ENCODE data around the gene ARPIN.
A peak's percentile ranks its signal among the peaks of the same experiment; 100 is the strongest.

The ARPIN gene

GRCh38 chr15:89899951-89900567 lies 12.7 kb downstream of the ARPIN start:
- TF ChIP-seq, protein P1, sequence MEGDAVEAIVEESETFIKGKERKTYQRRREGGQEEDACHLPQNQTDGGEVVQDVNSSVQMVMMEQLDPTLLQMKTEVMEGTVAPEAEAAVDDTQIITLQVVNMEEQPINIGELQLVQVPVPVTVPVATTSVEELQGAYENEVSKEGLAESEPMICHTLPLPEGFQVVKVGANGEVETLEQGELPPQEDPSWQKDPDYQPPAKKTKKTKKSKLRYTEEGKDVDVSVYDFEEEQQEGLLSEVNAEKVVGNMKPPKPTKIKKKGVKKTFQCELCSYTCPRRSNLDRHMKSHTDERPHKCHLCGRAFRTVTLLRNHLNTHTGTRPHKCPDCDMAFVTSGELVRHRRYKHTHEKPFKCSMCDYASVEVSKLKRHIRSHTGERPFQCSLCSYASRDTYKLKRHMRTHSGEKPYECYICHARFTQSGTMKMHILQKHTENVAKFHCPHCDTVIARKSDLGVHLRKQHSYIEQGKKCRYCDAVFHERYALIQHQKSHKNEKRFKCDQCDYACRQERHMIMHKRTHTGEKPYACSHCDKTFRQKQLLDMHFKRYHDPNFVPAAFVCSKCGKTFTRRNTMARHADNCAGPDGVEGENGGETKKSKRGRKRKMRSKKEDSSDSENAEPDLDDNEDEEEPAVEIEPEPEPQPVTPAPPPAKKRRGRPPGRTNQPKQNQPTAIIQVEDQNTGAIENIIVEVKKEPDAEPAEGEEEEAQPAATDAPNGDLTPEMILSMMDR (IDR thresholded peaks at IDR 0.05; ENCODE audit: control insufficient read depth, extremely low read depth, insufficient read depth), result no peak
- H3K4me3 ChIP-seq (ENCODE audit: low read depth, low read length), result no peak overlapping the region
- no peak for DNase-seq (ENCODE audit: low read depth)

GRCh38 chr15:89899295-89899945 lies 13.3 kb downstream of the ARPIN start:
- no peak overlapping the region for H3K4me3 ChIP-seq (ENCODE audit: low read depth, low read length)
- TF ChIP-seq, protein P1 (IDR thresholded peaks at IDR 0.05; ENCODE audit: control insufficient read depth, extremely low read depth, insufficient read depth), result no peak
- DNase-seq (ENCODE audit: low read depth), result no peak

DNA sequence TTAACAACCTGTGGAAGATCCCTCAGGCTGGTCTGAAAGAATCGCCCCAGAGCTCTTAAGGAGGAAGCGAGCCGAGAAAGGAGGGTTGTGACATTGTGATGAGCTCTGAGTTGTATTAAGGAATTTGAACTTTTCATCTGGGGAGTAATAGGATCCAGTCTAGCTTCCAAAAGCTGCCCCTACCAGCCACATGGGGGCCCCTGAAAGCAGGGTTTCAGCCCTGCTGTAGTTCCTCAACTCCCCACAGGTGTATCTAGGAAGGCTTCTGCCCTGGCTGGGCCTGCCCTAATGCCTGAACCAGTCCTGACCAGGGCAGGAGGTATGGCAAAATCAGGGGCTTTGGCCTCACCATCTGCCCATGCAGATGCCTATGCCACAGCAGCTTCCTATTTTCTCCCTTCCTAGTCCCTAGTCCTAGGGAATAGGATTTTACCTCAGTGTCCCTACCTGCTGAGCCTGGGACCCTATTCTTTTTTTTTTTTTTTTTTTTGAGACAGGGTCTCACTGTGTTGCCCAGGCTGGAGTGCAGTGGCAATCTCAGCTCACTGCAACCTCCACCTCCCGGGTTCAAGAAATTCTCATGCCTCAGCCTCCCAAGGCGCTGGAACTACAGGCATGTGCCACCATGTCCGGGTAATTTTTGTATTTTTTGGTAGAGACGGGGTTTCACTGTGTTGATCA lies 14.0 kb downstream of the ARPIN start:
- H3K4me3 ChIP-seq (ENCODE audit: low read depth, low read length), result no peak overlapping the region
- TF ChIP-seq, protein P1 (IDR thresholded peaks at IDR 0.05; ENCODE audit: control insufficient read depth, extremely low read depth, insufficient read depth), result peak; percentile 68
- no peak for DNase-seq (ENCODE audit: low read depth)

- no peak overlapping the region for H3K4me3 ChIP-seq (ENCODE audit: low read depth, low read length)
- TF ChIP-seq, protein P1 (IDR thresholded peaks at IDR 0.05; ENCODE audit: control insufficient read depth, extremely low read depth, insufficient read depth), result no peak
- no peak for DNase-seq (ENCODE audit: low read depth)
These were observed 14.6 kb downstream of the ARPIN start for GRCh38 chr15:89898146-89898545.

GRCh38 chr15:89893696-89894447 lies 18.9 kb downstream of the ARPIN start, which contains the start of gene AP3S2:
Gene AP3S2 (minus strand): TSS chr15:89893994. CDS start chr15:89893949, 45 bp downstream.
- H3K4me3 ChIP-seq (ENCODE audit: low read depth, low read length), result peak within 1 kb of the TSS; percentile 100
- peak; percentile 92 for DNase-seq (ENCODE audit: low read depth)
- TF ChIP-seq, protein P1 (IDR thresholded peaks at IDR 0.05; ENCODE audit: control insufficient read depth, extremely low read depth, insufficient read depth), result no peak

- TF ChIP-seq, protein P1 (IDR thresholded peaks at IDR 0.05; ENCODE audit: control insufficient read depth, extremely low read depth, insufficient read depth), result no peak
- no peak for DNase-seq (ENCODE audit: low read depth)
- peak overlapping the region; percentile 100 for H3K4me3 ChIP-seq (ENCODE audit: low read depth, low read length)
These were observed 19.7 kb downstream of the ARPIN start for GRCh38 chr15:89893027-89893426.

All from LNCaP clone FGC (cell line).